ENCODE data around the gene BABAM2.

DNA sequence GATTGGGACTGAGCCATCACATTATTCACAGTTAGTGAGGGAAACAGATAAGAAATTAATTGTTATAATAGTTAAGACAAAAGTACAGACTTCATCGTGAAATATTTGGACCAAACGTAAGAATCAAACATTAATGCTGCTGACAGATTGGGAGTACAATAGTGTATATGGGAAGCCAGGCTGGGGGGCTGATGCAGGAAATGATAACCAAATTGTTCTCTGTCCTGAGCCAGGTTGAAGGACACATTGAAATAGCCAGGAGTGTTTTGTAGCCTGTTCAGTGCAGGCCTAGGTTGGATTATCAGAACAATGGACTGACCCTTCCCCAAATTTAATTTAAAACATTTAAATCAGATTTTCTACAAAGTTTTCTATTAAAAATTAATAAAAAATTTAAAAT, 203.2 kb downstream of the BABAM2 start:
- no peak for TF ChIP-seq POLR2A (IDR thresholded peaks at IDR 0.05)
- TF ChIP-seq, protein P1, sequence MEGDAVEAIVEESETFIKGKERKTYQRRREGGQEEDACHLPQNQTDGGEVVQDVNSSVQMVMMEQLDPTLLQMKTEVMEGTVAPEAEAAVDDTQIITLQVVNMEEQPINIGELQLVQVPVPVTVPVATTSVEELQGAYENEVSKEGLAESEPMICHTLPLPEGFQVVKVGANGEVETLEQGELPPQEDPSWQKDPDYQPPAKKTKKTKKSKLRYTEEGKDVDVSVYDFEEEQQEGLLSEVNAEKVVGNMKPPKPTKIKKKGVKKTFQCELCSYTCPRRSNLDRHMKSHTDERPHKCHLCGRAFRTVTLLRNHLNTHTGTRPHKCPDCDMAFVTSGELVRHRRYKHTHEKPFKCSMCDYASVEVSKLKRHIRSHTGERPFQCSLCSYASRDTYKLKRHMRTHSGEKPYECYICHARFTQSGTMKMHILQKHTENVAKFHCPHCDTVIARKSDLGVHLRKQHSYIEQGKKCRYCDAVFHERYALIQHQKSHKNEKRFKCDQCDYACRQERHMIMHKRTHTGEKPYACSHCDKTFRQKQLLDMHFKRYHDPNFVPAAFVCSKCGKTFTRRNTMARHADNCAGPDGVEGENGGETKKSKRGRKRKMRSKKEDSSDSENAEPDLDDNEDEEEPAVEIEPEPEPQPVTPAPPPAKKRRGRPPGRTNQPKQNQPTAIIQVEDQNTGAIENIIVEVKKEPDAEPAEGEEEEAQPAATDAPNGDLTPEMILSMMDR (IDR thresholded peaks at IDR 0.05) = no peak

All from Peyer's patch (tissue), 4 donors.